Body of pancreas (tissue), 4 donors: Measurements from ENCODE around the gene DGLUCY. TPM values are rescaled to one million over a fixed set of nuclear protein-coding genes. Genes with fewer than 3 reads are reported as not detected.

ENCODE experiments used
- ATAC-seq: fragments of 150-250 bp; one replicate; pipeline ENCODE4 v1.9.1; 2016
- DNase-seq, 4 donors: peaks; one replicate each; pipeline ENCODE4 v3.0.0-alpha.2; 2019
- H3K27ac ChIP-seq, 4 donors: fragments of 200-600 bp; sonication (generic); 1 replicate in 3 of 4; 2 replicates in 1 of 4; pipeline versions ENCODE4 v1.5.1 to v1.6.1; 2016 to 2019; ENCODE audit warnings: mild to moderate bottlenecking in 1 of 4, mixed read lengths in 1 of 4, moderate library complexity in 1 of 4
- H3K27me3 ChIP-seq, 2 donors: fragments of 200-600 bp; sonication (generic); one replicate each; pipeline ENCODE4 v1.6.0; 2016; ENCODE audit warnings: mild to moderate bottlenecking in 1 of 2
- H3K36me3 ChIP-seq, 2 donors: fragments of 200-600 bp; sonication (generic); replicated peaks in 1 of 2; 2 replicates each; pipeline ENCODE4 v1.5.1; 2016; ENCODE audit warnings: low read depth in 2 of 2; ENCODE audit not compliant: insufficient read depth in 1 of 2
- H3K4me1 ChIP-seq: fragments of 200-600 bp; sonication (generic); one replicate; pipeline ENCODE4 v1.6.0; 2016
- H3K4me3 ChIP-seq, 2 donors: fragments of 200-600 bp; sonication (generic); 1 replicate in 1 of 2; 2 replicates in 1 of 2; pipeline ENCODE4 v1.5.1; 2016 to 2019
- H3K9me3 ChIP-seq, 3 donors: fragments of 200-600 bp; sonication (generic); 1 replicate in 2 of 3; 2 replicates in 1 of 3; pipeline ENCODE4 v1.5.1; 2016
- CTCF ChIP-seq, 7 experiments: fragments of 450-650 bp in 4 of 7; fragments of 200-600 bp in 3 of 7; sonication (generic) in 3 of 7; IDR thresholded peaks; one replicate each; pipeline ENCODE4 v1.5.1; 2016 to 2019; ENCODE audit warnings: antibody characterized with exemption in 7 of 7
- POLR2A ChIP-seq, 3 donors: fragments of 450-650 bp; IDR thresholded peaks; one replicate each; pipeline ENCODE4 v1.6.1; 2016; ENCODE audit warnings: antibody characterized with exemption in 3 of 3, mild to moderate bottlenecking in 2 of 3
- WGBS, 2 donors: methylation state at CpG; one replicate each; pipeline ENCODE4 v1.1.5; 2017; 5-methylcytosine and 5-hydroxymethylcytosine counted together
- intact Hi-C: fragments of 100-400 bp; cut with DNase I; formaldehyde crosslinking; loops from one replicate; pipeline ENCODE4 v1.15.1; 2023
- total RNA-seq, 2 donors: library from RNA; depleted of rRNA; stranded (reverse); fragments of >200 nt; gene quantifications; one replicate each; pipeline ENCODE4 v1.1.0, GENCODE V29; 2016

Gene DGLUCY
- total RNA-seq, 2 donors from 2014 or later, result 30.9 to 77.8 TPM

GRCh38 chr14:91235841-91236240, 122.0 kb downstream of the DGLUCY start:
- no peak for DNase-seq
- no peak overlapping the region for H3K4me3 ChIP-seq
- H3K27ac ChIP-seq, result no peak overlapping the region
- H3K9me3 ChIP-seq, result no peaks in the 10 kb centered on the region
- H3K36me3 ChIP-seq, result no peaks in the 10 kb centered on the region
- no peaks in the 10 kb centered on the region for H3K4me1 ChIP-seq
- 89 to 90% methylated on average over 7 of the region's 7 CpGs for WGBS, 2 donors
- intact Hi-C loops, result no loop called here
- TF ChIP-seq CTCF (IDR thresholded peaks at IDR 0.05) (no peak), POLR2A (IDR thresholded peaks at IDR 0.05) (no peak)
- H3K27me3 ChIP-seq, result no peaks in the 10 kb centered on the region
- no peak for ATAC-seq

- H3K27ac ChIP-seq, result no peak overlapping the region
- intact Hi-C loops, result no loop called here
- no peaks in the 10 kb centered on the region for H3K4me1 ChIP-seq
- H3K9me3 ChIP-seq, result no peaks in the 10 kb centered on the region
- ATAC-seq (no peak), DNase-seq (no peak)
- H3K27me3 ChIP-seq, result no peaks in the 10 kb centered on the region
- no peak overlapping the region for H3K4me3 ChIP-seq
- no peaks in the 10 kb centered on the region for H3K36me3 ChIP-seq
- TF ChIP-seq CTCF (IDR thresholded peaks at IDR 0.05) (no peak), POLR2A (IDR thresholded peaks at IDR 0.05) (no peak)
- WGBS, 2 donors, result 79 to 87% methylated on average over 7 of the region's 7 CpGs
Observed at GRCh38 chr14:91237219-91237618, 123.3 kb downstream of the DGLUCY start.

- intact Hi-C loops, result no loop called here
- ATAC-seq (no peak), DNase-seq (no peak)
- Histone ChIP-seq H3K9me3 (no peaks in the 10 kb centered on the region), H3K27me3 (no peaks in the 10 kb centered on the region), H3K36me3 (no peaks in the 10 kb centered on the region), H3K4me1 (no peaks in the 10 kb centered on the region), H3K4me3 (no peak overlapping the region), H3K27ac (no peak overlapping the region)
- 62 to 76% methylated on average over 4 of the region's 4 CpGs for WGBS, 2 donors
- TF ChIP-seq CTCF (IDR thresholded peaks at IDR 0.05), result no peak
- no peak for TF ChIP-seq POLR2A (IDR thresholded peaks at IDR 0.05)
Observed at GRCh38 chr14:91238085-91238484, 124.2 kb downstream of the DGLUCY start.

GRCh38 chr14:91238661-91239060, 124.8 kb downstream of the DGLUCY start:
- 65 to 84% methylated on average over 8 of the region's 8 CpGs for WGBS, 2 donors
- Histone ChIP-seq H3K27ac (no peak overlapping the region), H3K9me3 (no peaks in the 10 kb centered on the region), H3K4me3 (no peak overlapping the region), H3K36me3 (no peaks in the 10 kb centered on the region), H3K4me1 (no peaks in the 10 kb centered on the region), H3K27me3 (no peaks in the 10 kb centered on the region)
- intact Hi-C loops, result no loop called here
- ATAC-seq, result no peak
- DNase-seq, result no peak
- TF ChIP-seq POLR2A (IDR thresholded peaks at IDR 0.05) (no peak), CTCF (IDR thresholded peaks at IDR 0.05) (no peak)

- intact Hi-C loops, result no loop called here
- Histone ChIP-seq H3K9me3 (no peaks in the 10 kb centered on the region), H3K27me3 (no peaks in the 10 kb centered on the region), H3K4me1 (no peaks in the 10 kb centered on the region), H3K27ac (no peak overlapping the region), H3K4me3 (no peak overlapping the region), H3K36me3 (no peaks in the 10 kb centered on the region)
- WGBS, 2 donors, result 44 to 60% methylated on average over 7 of the region's 7 CpGs
- no peak for TF ChIP-seq CTCF (IDR thresholded peaks at IDR 0.05)
- no peak for TF ChIP-seq POLR2A (IDR thresholded peaks at IDR 0.05)
- no peak for ATAC-seq
- DNase-seq, result peak in 1 of 4 donors; percentile 25
Observed at GRCh38 chr14:91241863-91242262, 128.0 kb downstream of the DGLUCY start.
